IMR-90 (cell line): ENCODE data around the gene AGTR1. TPM values are rescaled to one million over a fixed set of nuclear protein-coding genes. Genes with fewer than 3 reads are reported as not detected.

Experiments used
- ATAC-seq: fragments of 200-7000 bp; cut with Tn5 transposase; 2 replicates; pipeline ENCODE4 v1.9.1; 2020; ENCODE audit warnings: low read depth, mild to moderate bottlenecking, moderate library complexity
- BruUV-seq: library from RNA; stranded (reverse); fragments of 400-500 nt; replicated peaks from 2 replicates; lab custom pipeline; 2021; lab: Mats Ljungman, UMichigan
- CTCF ChIA-PET: fragments of 300-600 bp; formaldehyde crosslinking; extraction: SDS; loops from one replicate; lab custom pipeline; 2021; ENCODE audit warnings: antibody characterized with exemption; lab: Yijun Ruan, JAX
- POLR2A ChIA-PET: fragments of 300-600 bp; sonication (Branson Sonifier 250); formaldehyde crosslinking; loops from one replicate; lab custom pipeline; 2022; ENCODE audit warnings: antibody characterized with exemption; ENCODE audit not compliant: unreplicated experiment; lab: Charles Lee
- DNase-seq: peaks from one replicate; pipeline ENCODE4 v3.0.0; 2013
- H2AFZ ChIP-seq: replicated peaks from 2 replicates; pipeline ENCODE3; 2013; ENCODE audit warnings: low read length, mild to moderate bottlenecking; ENCODE audit not compliant: poor library complexity
- H2AK5ac ChIP-seq: 2 replicates; pipeline ENCODE4 v1.6.1; 2013; ENCODE audit warnings: low read depth, low read length, inconsistent platforms
- H2AK9ac ChIP-seq: replicated peaks from 2 replicates; pipeline ENCODE3; 2013; ENCODE audit warnings: mild to moderate bottlenecking, low read depth, low read length, moderate library complexity; ENCODE audit not compliant: poor library complexity
- H2BK120ac ChIP-seq: 2 replicates; pipeline ENCODE4 v1.6.1; 2013; ENCODE audit warnings: low read depth, low read length, inconsistent platforms
- H2BK15ac ChIP-seq: 3 replicates; pipeline ENCODE4 v1.6.1; 2013; ENCODE audit warnings: low read depth, low read length, inconsistent platforms
- H2BK20ac ChIP-seq: 2 replicates; pipeline ENCODE4 v1.6.1; 2013; ENCODE audit warnings: low read depth, mild to moderate bottlenecking, inconsistent platforms, low read length, moderate library complexity
- H2BK5ac ChIP-seq: 2 replicates; pipeline ENCODE4 v1.6.1; 2013; ENCODE audit warnings: mild to moderate bottlenecking, low read depth, low read length, inconsistent platforms; ENCODE audit not compliant: poor library complexity, severe bottlenecking
- H3K14ac ChIP-seq: replicated peaks from 2 replicates; pipeline ENCODE4 v1.6.1; 2013; ENCODE audit warnings: low read depth, low read length, inconsistent platforms
- H3K18ac ChIP-seq: 2 replicates; pipeline ENCODE4 v1.6.1; 2013; ENCODE audit warnings: low read depth, low read length, control low read depth
- H3K23ac ChIP-seq: 2 replicates; pipeline ENCODE4 v1.6.1; 2013; ENCODE audit warnings: low read depth, low read length, inconsistent platforms
- H3K27ac ChIP-seq: 2 replicates; pipeline ENCODE4 v1.5.1; 2013; ENCODE audit warnings: mild to moderate bottlenecking, control low read depth, low read length; ENCODE audit not compliant: insufficient read depth
- H3K27me3 ChIP-seq: 2 replicates; pipeline ENCODE4 v1.6.1; 2013; ENCODE audit warnings: low read length; ENCODE audit not compliant: control insufficient read depth, insufficient read depth
- H3K36me3 ChIP-seq: 2 replicates; pipeline ENCODE4 v1.6.1; 2013; ENCODE audit warnings: low read length, mixed read lengths; ENCODE audit not compliant: control insufficient read depth, insufficient read depth
- H3K4ac ChIP-seq: 2 replicates; pipeline ENCODE4 v1.6.1; 2013; ENCODE audit warnings: low read depth, low read length, inconsistent platforms
- H3K4me1 ChIP-seq: 2 replicates; pipeline ENCODE4 v1.6.1; 2013; ENCODE audit warnings: low read length, mixed read lengths; ENCODE audit not compliant: control insufficient read depth, insufficient read depth
- H3K4me2 ChIP-seq: 2 replicates; pipeline ENCODE4 v1.6.1; 2013; ENCODE audit warnings: low read depth, mild to moderate bottlenecking, control low read depth, low read length, moderate library complexity
- H3K4me3 ChIP-seq: 2 replicates; pipeline ENCODE4 v1.5.1; 2013; ENCODE audit warnings: low read depth, mild to moderate bottlenecking, control low read depth, low read length, moderate library complexity; ENCODE audit not compliant: insufficient read depth
- H3K56ac ChIP-seq: 2 replicates; pipeline ENCODE4 v1.6.1; 2013; ENCODE audit warnings: low read length, inconsistent platforms; ENCODE audit not compliant: insufficient read depth; ENCODE audit errors: extremely low read depth
- H3K79me1 ChIP-seq, 2 experiments: 2 replicates each; pipeline ENCODE4 v1.6.1; 2013; ENCODE audit warnings: low read length in 2 of 2, inconsistent platforms in 1 of 2, low read depth in 1 of 2
- H3K9ac ChIP-seq: 2 replicates; pipeline ENCODE4 v1.6.1; 2013; ENCODE audit warnings: low read depth, low read length, control low read depth
- H3K9me1 ChIP-seq: 2 replicates; pipeline ENCODE4 v1.6.1; 2013; ENCODE audit warnings: low read length, inconsistent platforms; ENCODE audit not compliant: insufficient read depth
- H3K9me3 ChIP-seq: 2 replicates; pipeline ENCODE4 v1.6.1; 2013; ENCODE audit warnings: low read length; ENCODE audit not compliant: control insufficient read depth, insufficient read depth
- H4K20me1 ChIP-seq: 2 replicates; pipeline ENCODE4 v1.6.1; 2013; ENCODE audit warnings: low read length, inconsistent platforms; ENCODE audit not compliant: insufficient read depth
- H4K5ac ChIP-seq: 2 replicates; pipeline ENCODE4 v1.6.1; 2013; ENCODE audit warnings: mild to moderate bottlenecking, low read depth, low read length, control low read depth
- H4K8ac ChIP-seq, 2 experiments: 2 replicates each; pipeline ENCODE4 v1.6.1; 2013; ENCODE audit warnings: low read depth in 2 of 2, low read length in 2 of 2, control low read depth in 1 of 2, inconsistent platforms in 1 of 2
- H4K91ac ChIP-seq: 2 replicates; pipeline ENCODE4 v1.6.1; 2013; ENCODE audit warnings: low read depth, low read length, inconsistent platforms; ENCODE audit not compliant: insufficient read depth
- CEBPB ChIP-seq: IDR thresholded peaks from 2 replicates; pipeline ENCODE4 v1.6.1; 2012; ENCODE audit warnings: low read depth, low read length, improper control_type of control experiment
- CHD1 ChIP-seq: IDR thresholded peaks from 2 replicates; pipeline ENCODE4 v1.6.1; 2012; ENCODE audit warnings: low read depth, low read length, improper control_type of control experiment
- FOS ChIP-seq: fragments of 150-350 bp; IDR thresholded peaks from 2 replicates; pipeline ENCODE4 v1.6.1; 2016; ENCODE audit warnings: low read depth, low read length
- MAZ ChIP-seq: IDR thresholded peaks from 2 replicates; pipeline ENCODE4 v1.6.1; 2012; ENCODE audit warnings: low read depth, mild to moderate bottlenecking, low read length, improper control_type of control experiment, moderate library complexity, borderline replicate concordance
- MXI1 ChIP-seq: IDR thresholded peaks from 2 replicates; pipeline ENCODE4 v1.6.1; 2012; ENCODE audit warnings: low read depth, mild to moderate bottlenecking, low read length, moderate library complexity, borderline replicate concordance
- NFE2L2 ChIP-seq: fragments of 150-350 bp; IDR thresholded peaks from 2 replicates; pipeline ENCODE4 v1.6.1; 2016; ENCODE audit warnings: low read depth, mild to moderate bottlenecking, low read length
- POLR2A ChIP-seq: IDR thresholded peaks from 2 replicates; pipeline ENCODE4 v1.6.1; 2012; ENCODE audit warnings: mild to moderate bottlenecking, low read depth, low read length
- RCOR1 ChIP-seq: IDR thresholded peaks from 2 replicates; pipeline ENCODE4 v1.6.1; 2012; ENCODE audit warnings: mild to moderate bottlenecking, low read length, improper control_type of control experiment; ENCODE audit not compliant: insufficient replicate concordance
- RFX5 ChIP-seq: IDR thresholded peaks from 2 replicates; pipeline ENCODE4 v1.8.0; 2012; ENCODE audit warnings: low read depth, mild to moderate bottlenecking, low read length, moderate library complexity
- USF2 ChIP-seq: fragments of 150-350 bp; IDR thresholded peaks from 2 replicates; pipeline ENCODE4 v1.6.1; 2017; ENCODE audit warnings: mild to moderate bottlenecking, antibody characterized with exemption, low read length, low read depth
- WGBS, 2 experiments: methylation state at CpG; one replicate each; pipeline versions ENCODE4 v1.1.5 to v1.1.7; 2013; ENCODE audit warnings: missing lambda C conversion rate in 2 of 2; ENCODE audit not compliant: insufficient read length in 1 of 2; ENCODE audit errors: extremely low coverage in 2 of 2; 5-methylcytosine and 5-hydroxymethylcytosine counted together
- dilution Hi-C: fragments of 300-500 bp; cut with HindIII; formaldehyde crosslinking; loops from one replicate; pipeline ENCODE4 v1.14.3; 2018; ENCODE audit warnings: low sequenced_read_pairs; ENCODE audit not compliant: unreplicated experiment
- in situ Hi-C: fragments of 300-500 bp; cut with MboI; formaldehyde crosslinking; loops from 3 replicates; pipeline ENCODE4 v1.14.3; 2019; ENCODE audit warnings: low sequenced_read_pairs, inconsistent platforms, mixed read lengths
- intact Hi-C: fragments of 100-400 bp; cut with micrococcal nuclease; formaldehyde crosslinking; loops from 2 replicates; pipeline ENCODE4 v1.10.0; 2022
- polyA plus RNA-seq, 3 experiments: library from polyadenylated mRNA; depleted of rRNA; stranded (reverse); fragments of >200 nt; gene quantifications; 2 replicates each; pipeline ENCODE4 v1.2.3, GENCODE V29; 2012; ENCODE audit warnings: low replicate concordance in 1 of 3
- total RNA-seq: library from RNA; depleted of rRNA; stranded (reverse); fragments of >200 nt; gene quantifications from 2 replicates; pipeline ENCODE4 v1.2.3, GENCODE V29; 2012

Gene AGTR1
- total and polyA plus RNA-seq, 2 of the 4 experiments (the other 2 are of a cell fraction) = 2.2 to 2.7 TPM

- no peak overlapping the region for H2BK5ac ChIP-seq
- no peak overlapping the region for H2BK15ac ChIP-seq
- no CpG with 5 or more reads among the region's 4 CpGs for WGBS, 2 experiments
- no peak overlapping the region for H3K4me2 ChIP-seq
- no peaks in the 10 kb centered on the region for H3K79me1 ChIP-seq
- no peak overlapping the region for H4K8ac ChIP-seq
- no peaks in the 10 kb centered on the region for H3K4me1 ChIP-seq
- no peaks in the 10 kb centered on the region for H3K9me3 ChIP-seq
- dilution Hi-C loops = no loop called here
- H3K9ac ChIP-seq = no peak overlapping the region
- no peak overlapping the region for H2AK5ac ChIP-seq
- H4K91ac ChIP-seq = no peak overlapping the region
- no peak overlapping the region for H3K4me3 ChIP-seq
- no peak overlapping the region for H3K18ac ChIP-seq
- ChIA-PET POLR2A (interaction anchor here (0.8 kb wide), 1 partner anchor 14 kb away, joined by 3 read pairs; no protein-coding TSS in a partner anchor), CTCF (no interaction called here)
- no peak overlapping the region for H2BK20ac ChIP-seq
- no peak overlapping the region for H2BK120ac ChIP-seq
- no peak overlapping the region for H4K5ac ChIP-seq
- H3K56ac ChIP-seq = no peak overlapping the region
- ATAC-seq = no peak
- H3K36me3 ChIP-seq = no peaks in the 10 kb centered on the region
- H3K27me3 ChIP-seq = no peaks in the 10 kb centered on the region; the same call in 1 of the 2 replicates
- H4K20me1 ChIP-seq = no peaks in the 10 kb centered on the region
- no peak overlapping the region for H3K23ac ChIP-seq
- DNase-seq = no peak
- no peak overlapping the region for H3K27ac ChIP-seq
- H3K9me1 ChIP-seq = no peaks in the 10 kb centered on the region
- in situ Hi-C loops = no loop called here
- no peak for TF ChIP-seq CEBPB
- TF ChIP-seq MXI1 = no peak
- no peak for TF ChIP-seq CHD1
- no peak for TF ChIP-seq MAZ
- TF ChIP-seq POLR2A = no peak
- no peak for TF ChIP-seq RCOR1
- TF ChIP-seq RFX5 = no peak
- no peak for TF ChIP-seq NFE2L2
- TF ChIP-seq USF2 = no peak
- TF ChIP-seq FOS = no peak
- intact Hi-C loops = no loop called here
- no TSS peak for BruUV-seq
- H3K4ac ChIP-seq = no peak overlapping the region
- H2AK9ac ChIP-seq = no peak overlapping the region
- no peak overlapping the region for H3K14ac ChIP-seq
- H2AFZ ChIP-seq = no peak overlapping the region
Observed at GRCh38 chr3:148759430-148759829, 61.7 kb downstream of the AGTR1 start.
